Breast epithelium (tissue), 4 donors: ENCODE measurements around the gene MOGAT2. TPM values are rescaled to one million over a fixed set of nuclear protein-coding genes. Genes with fewer than 3 reads are reported as not detected.

ENCODE experiments used
- DNase-seq, 2 donors: peaks; one replicate each; pipeline ENCODE4 v3.0.0-alpha.2; 2019; ENCODE audit warnings: low spot score in 2 of 2
- H3K27ac ChIP-seq, 2 donors: fragments of 200-600 bp; sonication (generic) in 1 of 2; one replicate each; pipeline ENCODE4 v1.5.1; 2016 to 2019; ENCODE audit warnings: mild to moderate bottlenecking in 1 of 2
- H3K27me3 ChIP-seq, 2 donors: fragments of 200-600 bp; sonication (generic) in 1 of 2; one replicate each; pipeline versions ENCODE4 v1.5.1 to v1.6.0; 2017 to 2019; ENCODE audit warnings: control low read depth in 1 of 2, mild to moderate bottlenecking in 1 of 2
- H3K36me3 ChIP-seq: fragments of 200-600 bp; one replicate; pipeline ENCODE4 v1.5.1; 2019
- H3K4me1 ChIP-seq, 2 donors: fragments of 200-600 bp; sonication (generic); one replicate each; pipeline ENCODE4 v1.5.1; 2016 to 2019; ENCODE audit warnings: control low read depth in 1 of 2
- H3K4me3 ChIP-seq, 3 donors: fragments of 200-600 bp; sonication (generic); 1 replicate in 2 of 3; 2 replicates in 1 of 3; pipeline ENCODE4 v1.5.1; 2016 to 2019; ENCODE audit warnings: mild to moderate bottlenecking in 3 of 3, moderate library complexity in 2 of 3
- H3K9me3 ChIP-seq, 2 donors: fragments of 200-600 bp; sonication (generic) in 1 of 2; one replicate each; pipeline ENCODE4 v1.5.1; 2016 to 2019; ENCODE audit warnings: control low read depth in 1 of 2
- CTCF ChIP-seq, 3 donors: fragments of 450-650 bp; IDR thresholded peaks; one replicate each; pipeline ENCODE4 v1.5.1; 2016 to 2017; ENCODE audit warnings: antibody characterized with exemption in 3 of 3, mild to moderate bottlenecking in 3 of 3, moderate library complexity in 3 of 3
- POLR2A ChIP-seq: fragments of 450-650 bp; IDR thresholded peaks from one replicate; pipeline ENCODE4 v1.6.1; 2016; ENCODE audit warnings: antibody characterized with exemption, mild to moderate bottlenecking, moderate library complexity
- POLR2AphosphoS5 ChIP-seq, 3 donors: sonication (generic); formaldehyde crosslinking; IDR thresholded peaks; one replicate each; pipeline ENCODE4 v1.6.1; 2017; ENCODE audit warnings: antibody characterized with exemption in 3 of 3
- intact Hi-C: fragments of 100-400 bp; cut with DNase I; formaldehyde crosslinking; loops from one replicate; pipeline ENCODE4 v1.15.1; 2023; ENCODE audit warnings: low total_unique reads
- total RNA-seq, 3 donors: library from RNA; depleted of rRNA; stranded (reverse); fragments of >200 nt; gene quantifications; one replicate each; pipeline ENCODE4 v1.1.0, GENCODE V29; 2016

Gene MOGAT2
- total RNA-seq, 3 donors from 2014 or later = 0.32 to 7.3 (median 1.3) TPM

GRCh38 chr11:75781831-75782230, 64.2 kb downstream of the MOGAT2 start:
- no peak overlapping the region for H3K27ac ChIP-seq
- H3K9me3 ChIP-seq = no peaks in the 10 kb centered on the region
- H3K4me3 ChIP-seq = no peak overlapping the region
- intact Hi-C loops = no loop called here
- H3K4me1 ChIP-seq = no peaks in the 10 kb centered on the region
- TF ChIP-seq CTCF (IDR thresholded peaks at IDR 0.05) (no peak), POLR2A (no peak), POLR2AphosphoS5 (IDR thresholded peaks at IDR 0.05) (no peak)
- H3K27me3 ChIP-seq = no peaks in the 10 kb centered on the region
- no peak for DNase-seq
- H3K36me3 ChIP-seq = no peaks in the 10 kb centered on the region

Other genes with a start within 250 kb of the MOGAT2 start
- gene GDPD5, start 191.9 kb upstream of the MOGAT2 start, total RNA-seq = 10 to 100 TPM; 10.5 to 25.9 (median 14.8) TPM
- 100 to 1,000 TPM; 168 to 264 (median 259) TPM for gene SERPINH1, start 155.6 kb upstream of the MOGAT2 start, total RNA-seq
- 1 to 10 TPM; 1.6 to 5.0 (median 2.6) TPM for gene MAP6, start 48.8 kb upstream of the MOGAT2 start, total RNA-seq
- gene DGAT2, start 50.9 kb downstream of the MOGAT2 start, total RNA-seq = 100 to 1,000 TPM in 1 of 3 donors, 10 to 100 TPM in 2; 26.2 to 134 (median 36.1) TPM
- gene UVRAG, start 97.4 kb downstream of the MOGAT2 start, total RNA-seq = 10 to 100 TPM; 43.3 to 73.0 (median 48.9) TPM